Stimulated activated CD4-positive, alpha-beta T cell treated with anti-CD3 and anti-CD28 coated beads, Interleukin-15, amount 100 ng/mL, for 48 hours (primary cell): ENCODE results near the gene USP13.
"Not testable (repeated sequence)": the region's sequence is repeated elsewhere in the genome, so short reads cannot be mapped to it uniquely, and the experiment has no call there.

Experiments
- DNase-seq, 2 donors: peaks; one replicate each; pipeline ENCODE4 v3.0.0-alpha.2; 2020; ENCODE audit warnings: low read depth in 2 of 2

The USP13 gene, protein sequence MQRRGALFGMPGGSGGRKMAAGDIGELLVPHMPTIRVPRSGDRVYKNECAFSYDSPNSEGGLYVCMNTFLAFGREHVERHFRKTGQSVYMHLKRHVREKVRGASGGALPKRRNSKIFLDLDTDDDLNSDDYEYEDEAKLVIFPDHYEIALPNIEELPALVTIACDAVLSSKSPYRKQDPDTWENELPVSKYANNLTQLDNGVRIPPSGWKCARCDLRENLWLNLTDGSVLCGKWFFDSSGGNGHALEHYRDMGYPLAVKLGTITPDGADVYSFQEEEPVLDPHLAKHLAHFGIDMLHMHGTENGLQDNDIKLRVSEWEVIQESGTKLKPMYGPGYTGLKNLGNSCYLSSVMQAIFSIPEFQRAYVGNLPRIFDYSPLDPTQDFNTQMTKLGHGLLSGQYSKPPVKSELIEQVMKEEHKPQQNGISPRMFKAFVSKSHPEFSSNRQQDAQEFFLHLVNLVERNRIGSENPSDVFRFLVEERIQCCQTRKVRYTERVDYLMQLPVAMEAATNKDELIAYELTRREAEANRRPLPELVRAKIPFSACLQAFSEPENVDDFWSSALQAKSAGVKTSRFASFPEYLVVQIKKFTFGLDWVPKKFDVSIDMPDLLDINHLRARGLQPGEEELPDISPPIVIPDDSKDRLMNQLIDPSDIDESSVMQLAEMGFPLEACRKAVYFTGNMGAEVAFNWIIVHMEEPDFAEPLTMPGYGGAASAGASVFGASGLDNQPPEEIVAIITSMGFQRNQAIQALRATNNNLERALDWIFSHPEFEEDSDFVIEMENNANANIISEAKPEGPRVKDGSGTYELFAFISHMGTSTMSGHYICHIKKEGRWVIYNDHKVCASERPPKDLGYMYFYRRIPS

DNA sequence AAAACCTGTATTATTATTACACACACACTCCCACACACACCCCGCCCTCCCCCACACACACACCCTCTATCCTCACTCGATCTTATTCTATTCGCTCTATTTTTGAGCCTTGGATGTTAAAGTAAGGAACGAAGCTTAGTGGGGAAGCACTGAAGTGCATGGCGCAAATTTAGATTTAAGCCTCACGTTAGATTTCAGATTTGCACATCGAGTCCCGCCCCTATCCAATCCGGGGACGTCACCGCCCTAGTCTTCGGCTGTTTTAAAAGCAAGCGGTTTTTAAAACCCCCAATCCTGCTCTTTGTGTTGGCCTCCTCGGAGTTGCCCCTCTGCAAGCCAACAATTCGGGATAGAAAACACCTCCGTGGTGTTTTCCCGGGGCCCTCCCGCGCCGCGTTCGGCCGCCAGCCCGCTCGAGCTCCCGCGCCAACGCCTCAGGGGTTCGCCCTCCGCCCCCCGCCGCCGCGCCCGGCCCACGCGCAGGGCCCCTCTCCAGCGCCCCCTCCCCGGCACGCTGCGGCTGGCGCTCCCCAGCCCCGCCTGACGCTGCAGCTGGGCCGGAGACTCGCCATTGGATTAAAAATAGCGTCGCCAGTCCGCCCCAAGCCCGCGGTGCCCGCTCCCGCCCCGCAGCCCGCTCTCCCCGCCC is at the start of gene USP13:
Gene USP13, plus strand, starts transcription at position 594 of the 649 bp plus-strand sequence. CDS start 186 bp downstream, outside the sequence.
- peak; percentile 35 to 42 for DNase-seq

- no peak for DNase-seq
Observed at GRCh38 chr3:179603321-179603720, 49.5 kb upstream of the USP13 start.

DNA sequence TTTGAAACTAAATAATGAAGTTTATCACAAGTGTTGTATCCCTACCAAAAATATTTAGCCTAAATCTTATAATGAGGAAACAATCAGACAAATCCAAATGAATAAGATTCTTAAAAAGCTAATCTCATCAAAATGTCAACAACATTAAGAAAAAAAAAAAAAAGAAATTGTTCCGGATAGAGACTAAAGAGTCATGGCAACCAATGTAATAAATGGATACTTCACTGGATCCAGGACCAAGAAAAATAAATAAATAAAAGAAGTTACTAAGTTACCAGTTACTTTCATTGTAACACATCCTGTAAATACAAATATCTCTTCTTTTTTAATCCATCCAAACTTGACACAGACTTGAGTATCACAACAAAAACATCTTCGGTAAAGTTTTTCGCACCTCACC is 49.0 kb upstream of the USP13 start:
- no peak for DNase-seq

DNA sequence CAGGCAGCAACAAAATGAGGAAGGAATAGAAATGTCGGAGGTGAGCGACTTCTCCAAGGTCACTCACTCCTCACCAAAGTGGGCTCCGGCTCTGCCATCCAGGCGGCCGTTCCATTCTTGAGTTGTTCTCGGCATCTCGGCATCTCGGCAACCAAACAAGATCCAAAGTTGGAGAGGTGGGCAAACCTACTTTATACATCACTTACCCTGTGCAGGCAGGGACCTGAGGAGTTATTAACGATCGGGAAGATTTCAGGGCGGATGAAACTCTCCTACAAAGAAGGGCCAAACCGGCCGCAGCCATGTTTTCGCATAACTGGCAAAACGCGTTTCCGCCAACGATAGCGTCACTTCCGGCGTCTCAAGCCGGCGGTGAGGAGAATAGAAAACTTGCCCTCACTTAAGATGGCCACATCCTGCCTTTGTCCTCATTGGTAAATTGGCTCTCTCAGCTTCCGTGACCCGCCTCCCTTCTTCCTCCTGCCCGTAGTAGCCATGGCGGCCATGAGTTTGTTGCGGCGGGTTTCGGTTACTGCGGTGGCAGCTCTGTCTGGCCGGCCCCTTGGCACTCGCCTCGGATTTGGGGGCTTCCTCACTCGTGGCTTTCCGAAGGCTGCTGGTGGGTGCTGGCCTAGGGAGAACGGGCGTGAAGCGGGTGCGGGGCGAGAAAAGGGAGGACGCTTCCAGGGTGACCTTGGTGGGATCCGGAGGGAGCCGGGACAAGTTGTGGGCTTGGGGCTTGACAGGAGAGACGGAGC is 48.3 kb upstream of the USP13 start, which contains the start of the genes MRPL47 and NDUFB5:
Gene MRPL47, minus strand, starts transcription at position 318 of the 758 bp plus-strand sequence. Its CDS starts 14 bp downstream, at position 304.
Gene NDUFB5, plus strand, starts transcription at position 474 of the 758 bp plus-strand sequence. Its CDS starts 22 bp downstream, at position 496.
- peak; percentile 84 to 85 for DNase-seq

DNA sequence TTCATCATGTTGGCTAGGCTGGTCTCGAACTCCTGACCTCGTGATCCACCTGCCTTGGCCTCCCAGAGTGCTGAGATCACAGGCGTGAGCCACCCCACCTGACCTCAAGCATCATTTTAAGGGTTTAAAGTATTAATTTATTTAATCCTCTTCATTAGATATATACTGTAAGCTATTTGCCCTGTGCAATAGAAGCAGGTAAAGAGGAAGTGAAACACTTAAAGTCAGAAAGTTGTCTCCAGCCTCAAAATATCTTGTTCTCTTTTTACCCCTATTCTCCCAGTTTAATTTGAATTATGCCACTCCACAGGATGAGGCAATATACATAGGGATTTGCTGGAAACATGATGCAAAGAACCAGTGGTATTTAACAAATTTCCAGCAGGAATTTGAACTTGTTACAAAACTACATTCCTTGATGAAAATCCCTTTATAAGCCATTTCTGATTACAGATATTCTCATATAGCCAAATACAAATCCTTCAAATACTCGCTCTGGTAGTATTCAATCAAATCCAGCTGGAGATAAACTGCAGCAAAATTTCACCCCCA is 46.2 kb upstream of the USP13 start:
- DNase-seq, result no peak

DNA sequence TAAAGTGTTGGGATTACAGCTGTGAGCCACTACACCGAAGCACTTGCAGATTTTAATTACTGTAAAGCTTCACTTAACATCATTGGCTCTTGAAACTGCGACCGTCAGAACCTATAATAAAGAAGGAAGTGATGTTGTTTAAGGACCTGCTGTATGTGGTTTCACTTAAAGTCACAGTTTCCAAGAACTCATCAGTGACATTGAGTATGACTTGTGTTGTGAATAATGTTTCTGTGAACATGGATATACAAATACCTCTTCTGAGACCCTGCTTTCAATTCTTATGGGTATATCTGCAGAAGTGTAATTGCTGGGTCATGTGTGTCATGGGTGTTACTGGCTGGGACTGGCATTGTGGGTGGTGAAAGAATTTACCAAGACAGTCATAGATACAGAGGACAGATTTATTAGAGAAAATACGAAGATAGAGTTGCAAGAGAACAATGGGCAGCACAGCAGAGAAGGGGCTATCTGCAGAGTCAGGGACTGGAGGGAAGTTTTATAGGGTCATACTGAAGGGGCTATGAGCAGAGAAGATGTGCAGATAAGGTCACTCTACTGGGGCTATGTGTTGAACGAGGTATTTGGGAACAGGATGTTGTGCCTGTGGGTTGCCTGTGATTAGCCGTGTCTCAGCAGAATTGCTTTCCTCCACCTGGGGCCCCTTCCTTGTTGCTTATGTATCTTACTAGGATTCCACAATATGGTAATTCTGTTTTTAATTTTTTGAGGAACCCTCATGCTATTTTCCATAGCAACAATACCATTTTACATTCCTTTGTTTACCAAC is 43.7 kb upstream of the USP13 start:
- no peak for DNase-seq

GRCh38 chr3:179610066-179610465 is 42.8 kb upstream of the USP13 start:
- DNase-seq, result no peak

GRCh38 chr3:179613807-179614206 is 39.0 kb upstream of the USP13 start:
- DNase-seq, result no peak

DNA sequence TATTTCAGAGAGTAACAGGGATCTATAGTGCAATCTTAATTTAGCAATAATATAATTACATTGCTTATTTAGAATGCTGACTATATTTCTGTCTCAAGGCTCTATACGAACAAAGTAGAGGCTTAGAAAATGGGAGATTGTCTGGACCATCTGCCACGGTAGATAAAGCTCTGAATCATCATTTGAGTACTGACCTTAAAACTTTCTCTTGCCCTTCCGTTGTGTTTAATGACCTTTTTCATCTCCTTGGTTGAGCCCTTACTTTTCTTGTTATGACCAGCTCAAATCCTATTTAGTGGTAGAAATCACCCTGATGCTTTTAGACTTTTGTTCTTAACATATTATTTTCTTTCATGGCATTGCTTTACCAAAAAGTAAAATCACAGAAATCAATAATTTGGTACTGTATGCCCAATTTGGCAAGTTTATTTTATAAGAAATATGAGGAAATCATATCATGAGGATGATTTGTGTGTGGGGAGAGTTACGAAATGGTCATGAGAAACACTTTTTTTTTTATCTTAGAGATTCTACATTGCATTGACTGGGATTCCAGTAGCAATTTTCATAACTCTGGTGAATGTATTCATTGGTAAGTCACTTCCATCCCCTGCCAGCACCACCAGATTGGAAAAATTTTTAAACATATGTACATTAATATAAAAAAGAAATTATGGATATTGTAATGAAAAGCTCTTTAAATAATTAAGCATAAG is 37.2 kb upstream of the USP13 start:
- DNase-seq, result no peak

- no peak for DNase-seq
Observed at GRCh38 chr3:179622023-179622422, 30.8 kb upstream of the USP13 start.

DNA sequence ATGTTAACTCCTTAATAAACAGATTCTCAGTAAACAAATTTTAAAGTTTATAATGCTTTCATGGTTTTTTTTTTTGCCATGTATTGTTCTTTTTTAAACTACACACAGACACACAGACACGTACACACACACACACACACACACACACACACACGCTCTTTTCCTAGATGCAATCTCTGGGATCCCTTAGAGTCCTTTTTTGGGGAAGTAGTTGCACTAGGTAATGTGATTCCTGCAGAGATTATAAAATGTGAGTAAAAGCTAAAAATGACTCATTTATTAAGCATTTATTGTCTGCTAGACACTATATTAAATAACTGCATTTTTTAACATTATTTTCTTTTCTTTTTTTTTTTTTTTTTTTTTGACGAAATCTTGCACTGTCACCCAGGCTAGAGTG is 28.4 kb upstream of the USP13 start:
- DNase-seq, result no peak

DNA sequence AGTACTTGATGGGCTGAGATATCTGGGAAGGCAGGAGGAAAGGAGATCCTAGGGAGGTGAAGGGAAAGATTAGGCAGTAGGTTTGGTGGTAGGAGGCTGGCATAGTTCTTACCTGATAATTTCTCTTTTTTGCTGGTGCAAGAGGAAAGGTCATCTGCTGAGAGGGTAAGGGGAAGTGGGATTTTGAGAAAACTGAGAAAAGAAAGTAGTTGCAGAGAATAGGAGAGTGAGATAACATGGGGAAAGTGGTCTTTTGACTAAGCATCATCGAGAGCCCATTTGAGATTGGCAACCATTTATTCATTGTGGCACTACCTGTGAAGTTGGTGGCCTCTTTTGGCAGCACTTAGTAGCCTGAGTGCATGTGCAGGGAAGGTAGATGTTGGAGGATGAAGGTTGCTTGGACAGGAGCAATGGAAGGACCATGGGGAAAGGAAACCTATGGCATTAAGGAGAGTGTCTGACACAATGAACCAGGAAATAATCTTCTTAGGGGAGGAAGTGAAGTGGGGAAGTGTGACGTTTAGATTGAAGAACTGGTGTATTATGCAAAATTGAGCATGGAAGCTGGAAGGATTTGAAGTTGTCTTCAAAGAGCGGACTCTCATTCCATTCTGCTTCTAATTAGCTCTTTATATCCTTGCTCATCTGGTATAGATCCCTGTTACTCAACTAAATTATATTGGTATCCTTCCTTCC is 21.9 kb upstream of the USP13 start:
- no peak for DNase-seq

GRCh38 chr3:179640469-179640868 is 12.4 kb upstream of the USP13 start:
- DNase-seq, result no peak

GRCh38 chr3:179642871-179643270 is 10.0 kb upstream of the USP13 start:
- no peak for DNase-seq

GRCh38 chr3:179643837-179644236 is 9.0 kb upstream of the USP13 start:
- not testable (repeated sequence) for DNase-seq

- DNase-seq, result no peak
Observed at GRCh38 chr3:179646177-179646576, 6.7 kb upstream of the USP13 start.

DNA sequence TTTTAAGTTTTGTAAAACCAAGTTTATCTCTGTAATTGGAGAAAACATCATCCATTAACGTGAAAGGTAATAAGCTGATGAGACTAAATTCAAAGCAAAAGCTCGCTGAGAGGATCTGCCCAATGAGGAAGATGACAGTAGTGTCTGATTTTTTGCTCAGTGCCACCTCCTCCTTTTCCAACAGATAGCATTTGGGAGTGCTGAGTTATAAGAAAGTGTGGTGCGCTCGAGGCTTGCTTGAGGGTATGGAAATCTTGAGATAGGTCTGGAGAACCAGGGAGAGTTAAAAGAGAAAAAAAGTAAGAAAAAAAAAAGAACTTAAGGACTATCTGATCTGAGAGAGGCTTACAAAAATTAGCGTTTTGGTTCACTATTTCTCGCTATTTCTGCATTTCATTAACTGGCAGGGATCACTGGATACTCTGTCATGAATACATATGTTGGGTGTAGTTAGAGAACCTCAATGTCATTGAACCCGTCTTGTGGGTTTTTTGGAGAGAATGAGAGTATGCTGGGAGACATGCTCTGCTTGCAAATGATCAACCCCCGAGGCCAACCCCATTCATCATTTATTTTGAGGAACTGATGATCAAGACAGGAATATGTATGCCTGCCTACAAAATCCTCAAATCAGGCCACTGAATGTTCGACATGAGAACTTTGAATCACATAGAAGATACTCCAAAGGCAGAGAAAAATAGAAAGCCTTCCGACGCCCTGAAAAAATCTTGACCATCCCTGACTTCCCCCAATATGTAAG is 973 bp upstream of the USP13 start:
- DNase-seq, result no peak
